Heart left ventricle (tissue), 11 donors: ENCODE data around the gene FAR2. TPM values are rescaled to one million over a fixed set of nuclear protein-coding genes. Genes with fewer than 3 reads are reported as not detected.

ENCODE experiments used
- polyA plus RNA-seq, 2 donors: library from polyadenylated mRNA; stranded (reverse); fragments of 200-250 nt; gene quantifications; one replicate each; pipeline ENCODE4 v1.2.3, GENCODE V29; 2013
- total RNA-seq, 9 donors: library from RNA; depleted of rRNA in 2 of 9; stranded (reverse); fragments of >200 nt in 2 of 9; fragmentation: NEBNext Ultra II Directional in 3 of 9; extraction: Animal tissue kit (Norgen Biotek cat#: 25700) in 3 of 9; gene quantifications; one replicate each; pipeline versions ENCODE4 v1.1.0 to v1.2.4, GENCODE V29; 2016 to 2023
- donor health status: ischemic (EF 13 %, LVEDD 7.1; RV severe dilation, severe dysfunction).
- donor health status: healthy with polysubstance abuse.
- donor health status: DM: no; HTN: yes; CAD: no.
- donor health status: DM: no; HTN: no; CAD: no.
- donor health status: ischemic (EF 25% LVEDD 5.7; RV mildly dilated, moderate dysfunction).
- donor health status: healthy.
- donor health status: DM: yes; HTN: yes; CAD: no.
- donor health status: PGD.
- donor health status: nonischemic (EF 23%, LVEDD 6.1; RV moderate dilation, normal function).

Gene FAR2
- total and polyA plus RNA-seq, 11 donors = 1.1 to 11.6 (median 3.0) TPM

Other genes with a start within 250 kb of the FAR2 start
- 100 to 1,000 TPM in 2 of 9 donors, 10 to 100 TPM in 7; 45.5 to 123 (median 84.8) TPM for gene ERGIC2, start 231.9 kb downstream of the FAR2 start, total RNA-seq
- 100 to 1,000 TPM in 1 of 2 donors, 10 to 100 TPM in 1; 62.6 to 134 TPM for gene ERGIC2, start 231.9 kb downstream of the FAR2 start, polyA plus RNA-seq